HG03342 (cell line): ENCODE data around the gene TADA2B.

Source experiments
- ATAC-seq: cut with Tn5 transposase; IDR thresholded peaks from one replicate; pipeline ENCODE4 v1.9.1; 2021; ENCODE audit warnings: mild to moderate bottlenecking, moderate library complexity; ENCODE audit not compliant: unreplicated experiment

TADA2B gene

DNA sequence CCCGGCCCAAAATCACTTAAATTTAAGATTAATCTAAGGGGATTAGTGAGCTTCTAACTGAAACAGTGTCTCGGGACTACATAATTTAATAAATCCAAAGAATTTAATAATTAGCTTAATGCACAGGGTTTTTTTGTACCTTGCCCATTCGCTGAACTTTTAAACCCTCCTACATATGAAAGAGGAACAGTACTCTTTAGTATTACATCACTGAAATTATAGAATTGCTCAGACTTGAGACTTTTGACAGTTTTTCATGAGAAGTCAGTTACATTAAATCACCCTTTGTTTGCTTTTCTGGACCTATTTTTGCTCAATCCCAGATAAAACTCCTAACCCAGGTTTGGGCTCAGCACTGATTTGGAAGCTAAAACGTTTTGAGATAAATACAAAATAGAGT lies 2.4 kb upstream of the TADA2B start:
- no peak for ATAC-seq

DNA sequence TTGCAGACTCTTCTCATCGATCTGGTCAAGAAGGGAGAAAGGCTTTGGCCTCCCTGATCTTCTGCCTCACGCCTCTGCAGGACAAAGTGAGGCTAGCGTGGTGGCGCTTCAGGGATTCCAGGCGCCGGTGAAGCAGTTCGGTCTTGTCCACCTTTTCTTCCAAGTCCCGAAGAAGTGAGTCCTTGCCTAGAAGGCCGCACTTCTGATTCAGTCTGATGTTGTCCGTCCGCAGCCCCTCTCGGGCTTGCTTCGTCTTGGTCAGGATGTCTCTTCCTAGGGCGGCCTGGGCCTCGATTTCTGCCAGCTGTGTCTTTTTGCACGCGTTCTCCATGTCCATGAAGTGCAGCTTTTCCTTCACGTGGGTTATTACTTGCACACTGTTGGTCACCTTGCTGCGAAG lies 1.9 kb upstream of the TADA2B start:
- no peak for ATAC-seq

DNA sequence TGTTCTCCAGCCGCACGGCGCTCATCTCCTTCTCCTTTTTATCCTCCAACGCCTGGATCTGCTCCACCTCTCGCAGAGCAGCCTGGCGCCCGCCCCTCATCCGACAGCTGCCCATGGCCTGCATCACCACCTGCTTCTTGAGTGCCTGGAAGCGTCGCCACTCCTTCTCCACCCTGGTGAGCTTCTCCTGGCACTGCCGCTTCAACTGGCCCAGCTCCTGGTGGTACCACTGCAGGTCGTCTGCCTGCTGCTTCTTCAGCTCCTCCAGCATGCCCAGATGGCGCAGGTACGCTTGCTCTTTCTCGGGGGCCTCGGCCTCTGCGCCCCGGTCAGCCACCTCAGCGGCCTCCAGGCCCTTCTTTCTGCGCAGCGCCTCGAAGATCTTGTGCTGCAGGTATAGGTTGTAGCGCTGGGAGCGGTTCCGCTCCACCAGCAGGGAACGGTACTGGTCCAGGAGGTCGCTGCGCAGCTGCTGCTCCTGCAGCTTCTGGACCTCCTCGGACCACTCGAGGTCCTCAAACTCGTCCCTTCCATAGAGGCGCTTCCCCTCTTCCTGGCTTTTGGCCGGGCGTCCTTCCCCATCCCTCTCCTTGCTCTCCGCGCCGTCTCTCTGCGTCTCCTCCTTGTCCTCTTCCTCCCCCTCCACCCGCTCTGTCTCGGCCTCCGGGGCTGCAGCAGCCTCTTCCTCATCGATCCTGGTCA lies 1.2 kb upstream of the TADA2B start:
- ATAC-seq: no peak

DNA sequence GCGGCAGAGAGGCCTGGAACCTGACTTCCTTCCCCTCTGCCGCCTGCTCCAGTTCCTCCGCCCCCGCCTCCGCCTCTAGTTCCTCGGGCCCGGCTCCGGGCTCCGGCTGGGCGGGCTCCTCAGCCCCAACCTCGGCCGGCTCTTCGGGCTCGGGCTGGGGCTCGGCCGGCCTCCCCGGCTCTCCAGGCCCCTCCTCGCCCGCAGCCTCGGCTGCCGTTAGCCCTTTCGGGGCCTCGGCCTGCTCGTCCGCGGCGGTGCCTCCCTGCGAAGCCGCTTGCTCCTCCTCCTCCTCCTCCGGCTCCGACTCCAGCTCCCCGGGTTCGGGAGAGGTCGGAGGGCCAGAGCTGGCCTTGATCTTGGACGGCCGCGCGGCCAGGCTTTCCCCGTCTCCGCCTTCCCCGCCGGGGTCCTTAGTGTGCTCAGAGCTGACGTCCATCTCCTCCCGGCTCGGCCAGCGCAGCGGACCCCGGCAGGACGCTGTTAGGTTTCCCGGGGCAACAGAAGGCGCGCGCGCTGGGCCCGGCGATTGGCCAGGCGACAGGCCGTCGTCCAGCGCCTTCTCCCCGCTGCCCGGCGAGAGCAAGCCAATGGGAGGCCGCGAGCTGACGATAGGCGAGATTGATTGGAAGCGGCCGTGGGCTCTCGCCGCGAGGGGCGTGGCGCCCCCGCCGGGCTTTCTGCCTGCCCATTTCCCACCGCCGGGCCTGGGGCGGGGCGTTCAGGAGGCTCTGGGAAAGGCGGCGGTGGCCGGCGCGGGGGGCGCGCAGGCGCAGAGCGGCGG lies 479 bp upstream of the TADA2B start:
- peak; percentile 76 for ATAC-seq

DNA sequence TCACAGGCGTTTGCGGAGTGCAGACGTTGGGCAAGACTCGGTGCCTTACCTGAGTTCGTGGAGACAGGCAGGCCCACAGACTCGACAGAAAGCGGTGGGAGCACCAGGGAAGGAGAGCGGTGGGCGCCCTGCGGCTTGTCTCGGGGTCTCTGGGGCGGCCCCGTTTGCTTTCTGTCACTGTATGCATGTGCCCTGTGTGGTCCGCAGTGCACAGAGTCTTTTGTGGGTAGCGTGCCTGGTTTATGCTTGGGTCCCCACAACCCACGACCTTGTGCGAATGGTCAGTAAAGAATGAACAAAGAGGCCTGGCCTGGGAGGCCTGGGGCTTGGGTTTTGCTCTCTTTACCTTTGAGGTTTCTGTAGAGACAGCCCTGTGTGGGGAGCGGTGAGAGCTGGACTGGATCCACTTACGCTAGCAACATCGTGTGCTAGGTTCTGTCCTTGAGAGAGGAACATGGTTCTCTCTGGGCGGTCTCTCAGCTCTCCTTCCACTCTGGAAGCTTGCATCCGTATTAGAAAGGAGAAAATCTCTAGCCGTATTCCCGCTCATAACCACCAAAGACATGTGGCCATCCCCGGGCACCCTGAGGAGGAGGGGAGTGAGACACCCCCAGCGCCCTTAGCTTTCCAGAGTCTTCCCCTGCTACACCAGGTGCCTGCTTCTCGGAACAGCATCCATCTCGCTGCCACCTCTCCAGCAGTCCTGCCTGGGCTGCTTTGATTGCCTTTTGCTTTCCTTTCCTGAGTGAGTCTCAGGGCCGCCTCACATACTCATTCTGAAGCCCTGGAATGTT lies 1.2 kb downstream of the TADA2B start:
- ATAC-seq: no peak

DNA sequence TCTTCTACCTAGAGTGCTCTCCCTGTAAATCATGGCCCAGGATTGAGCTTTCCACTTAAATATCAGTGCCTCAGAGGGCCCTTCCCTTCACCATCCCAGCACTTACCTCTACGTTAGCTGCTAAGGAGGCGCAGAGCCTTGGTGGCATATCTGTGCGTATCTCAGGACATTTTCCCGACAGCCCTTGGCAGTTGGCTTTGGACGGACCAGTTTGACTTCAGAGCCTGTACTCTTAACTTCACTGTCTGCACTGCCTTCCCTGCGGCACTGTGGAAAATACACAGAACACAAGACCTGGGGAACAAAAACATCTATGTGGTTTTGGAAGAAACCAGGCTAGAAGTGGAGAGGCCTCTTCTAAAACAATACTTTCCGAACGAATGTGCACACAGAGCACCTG lies 2.4 kb downstream of the TADA2B start:
- no peak for ATAC-seq

DNA sequence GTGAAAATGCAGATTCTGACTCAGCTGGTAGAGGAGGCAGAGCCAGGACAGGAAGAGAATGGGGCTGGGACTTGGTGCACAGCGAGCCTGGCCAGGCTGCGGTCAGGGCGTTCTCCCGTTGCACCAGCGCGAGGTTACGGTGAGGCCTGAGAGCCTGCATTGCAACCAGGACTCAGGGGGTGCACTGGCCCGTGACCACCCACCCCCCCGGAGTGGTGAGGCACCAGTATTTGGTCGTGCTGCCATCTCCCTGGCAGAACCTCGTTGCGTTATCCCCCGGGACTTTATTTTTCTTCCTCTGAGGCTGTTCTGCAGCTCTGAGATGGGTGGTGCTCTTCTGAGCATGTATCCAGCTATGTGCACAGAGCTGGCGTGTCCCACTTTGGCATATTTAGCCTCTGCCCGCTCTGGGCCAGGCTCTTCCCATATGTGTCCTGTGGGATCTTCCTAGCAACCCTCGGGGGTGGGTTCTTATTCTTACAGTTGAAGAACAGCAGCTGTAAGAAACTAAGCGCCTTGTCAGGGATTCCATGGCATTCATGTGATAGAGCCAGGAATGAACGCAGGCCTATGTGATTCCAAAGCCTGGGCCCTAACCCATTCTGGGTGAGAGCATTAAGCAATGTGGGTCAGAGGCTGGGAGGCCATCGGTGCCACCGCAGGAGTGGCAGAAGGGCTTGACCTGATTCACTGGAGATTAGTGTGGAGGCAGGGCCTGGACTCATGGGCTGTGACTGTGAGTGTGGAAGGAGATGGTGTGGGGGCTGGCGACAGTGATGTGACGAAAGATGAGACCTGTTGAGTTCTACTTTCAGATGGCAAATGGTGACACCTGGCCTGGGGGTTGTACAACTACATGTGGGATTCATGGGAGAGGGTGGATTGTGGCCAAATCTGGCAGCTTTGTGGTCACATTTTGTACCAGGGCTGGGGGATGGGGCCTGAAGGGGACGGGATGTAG lies 3.1 kb downstream of the TADA2B start:
- peak; percentile 25 for ATAC-seq

DNA sequence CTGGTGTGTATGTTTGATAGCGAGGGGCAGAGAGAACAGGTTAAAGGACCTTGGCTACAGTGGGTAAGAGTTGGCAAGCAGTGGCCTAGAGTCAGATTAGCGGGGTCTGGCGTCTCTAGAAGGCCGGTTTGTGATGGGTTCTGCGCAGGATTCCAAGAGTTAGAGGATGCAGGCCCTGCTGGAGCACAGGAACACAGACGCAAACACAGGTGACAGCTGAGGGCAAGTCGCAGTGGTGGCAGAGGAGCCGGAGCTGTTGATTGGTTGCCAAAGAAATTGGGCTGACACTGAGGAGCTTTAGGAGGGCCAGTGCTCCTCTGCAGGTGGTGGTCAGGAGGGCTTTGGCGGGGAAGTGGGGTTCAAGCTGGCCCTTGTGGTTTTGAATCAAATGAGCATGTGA lies 3.8 kb downstream of the TADA2B start:
- no peak for ATAC-seq

DNA sequence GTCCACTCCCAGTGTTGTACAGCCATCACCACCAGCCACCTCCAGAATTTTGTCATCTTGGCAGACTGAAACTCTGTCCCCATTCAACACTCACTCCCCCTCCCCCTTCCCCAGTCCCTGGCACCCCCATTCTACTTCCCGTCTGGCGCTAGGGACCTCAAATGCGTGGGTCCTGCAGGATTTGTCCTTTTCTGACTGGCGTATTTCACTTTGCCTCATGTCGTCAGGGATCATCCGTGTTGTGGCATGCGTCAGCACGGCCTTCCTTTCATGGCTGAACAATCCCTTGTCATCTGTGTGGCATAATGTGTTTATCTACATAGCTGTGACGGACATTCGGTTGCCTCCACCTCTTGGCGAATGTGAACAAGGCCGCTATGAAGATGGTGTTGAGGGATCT lies 5.5 kb downstream of the TADA2B start:
- ATAC-seq: no peak

DNA sequence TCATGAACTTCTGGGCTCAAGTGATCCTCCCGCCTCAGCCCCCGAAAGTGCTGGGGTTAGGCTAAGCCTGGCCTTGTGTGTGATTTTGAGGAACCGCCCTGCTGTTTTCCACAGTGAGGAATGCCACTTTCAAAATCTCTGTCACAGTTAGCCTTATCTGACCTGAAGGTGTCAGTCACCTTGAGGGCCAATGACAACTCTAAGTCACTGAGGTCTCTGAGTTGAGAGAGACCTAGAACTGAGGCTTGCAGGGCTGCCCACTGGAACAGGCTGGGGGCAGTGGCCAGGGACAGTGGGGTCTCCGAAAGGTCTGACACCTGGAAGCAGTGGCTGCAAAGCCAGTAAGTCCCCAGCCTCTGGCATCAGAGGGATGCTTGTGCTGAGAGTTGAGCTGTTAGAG lies 6.1 kb downstream of the TADA2B start:
- ATAC-seq: no peak

DNA sequence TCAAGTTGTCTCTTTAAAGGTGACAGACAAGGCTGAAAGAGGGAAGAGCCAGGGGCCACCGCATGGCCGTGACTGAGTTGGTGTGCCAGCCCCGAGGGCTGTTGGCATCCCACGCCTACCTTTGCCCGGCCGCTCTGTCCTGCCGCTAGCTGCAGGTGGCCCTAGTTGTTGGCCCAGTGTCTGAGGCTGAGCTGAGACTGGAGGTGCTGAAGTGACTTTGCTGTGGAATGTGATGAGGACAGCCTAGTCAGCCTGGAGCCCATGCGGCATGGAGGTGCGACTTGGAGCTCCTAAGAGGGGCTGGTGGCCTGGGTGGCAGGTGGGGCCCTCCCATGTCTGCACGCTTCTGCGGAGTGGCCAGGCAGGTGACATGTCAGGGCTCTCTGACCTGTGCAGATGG lies 6.6 kb downstream of the TADA2B start:
- ATAC-seq: no peak

DNA sequence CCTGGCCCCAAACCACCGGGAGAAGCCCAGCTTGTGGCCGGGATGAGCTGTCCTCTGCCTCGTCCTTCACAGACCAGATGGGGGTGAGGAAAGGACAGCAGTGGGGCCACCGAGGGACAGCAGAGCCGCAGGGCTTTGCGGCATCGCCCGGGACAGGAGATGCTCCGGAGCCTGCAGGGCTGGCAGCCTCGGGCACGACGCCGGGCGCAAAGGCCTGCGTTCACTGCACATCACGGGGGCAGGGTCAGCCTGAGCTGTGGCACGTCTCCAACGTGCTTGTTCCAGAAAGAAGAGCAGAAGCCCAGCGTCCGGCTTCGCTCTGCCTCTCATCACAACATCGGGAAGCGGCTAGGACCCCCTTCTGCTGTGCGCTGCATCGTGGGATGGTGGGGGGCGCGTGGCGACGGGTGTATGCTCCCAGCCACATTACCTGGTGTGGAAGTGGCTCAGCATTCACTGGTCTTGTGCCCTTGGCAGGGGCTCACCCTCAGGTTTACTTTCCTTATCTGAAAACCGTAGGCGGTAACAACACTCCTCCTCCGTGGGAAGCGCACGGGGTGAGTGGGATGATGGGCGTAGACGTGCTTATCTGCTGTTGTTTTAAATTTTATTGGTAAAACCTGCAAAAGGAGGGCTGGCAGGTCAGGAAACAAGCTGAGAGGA lies 7.4 kb downstream of the TADA2B start:
- no peak for ATAC-seq

DNA sequence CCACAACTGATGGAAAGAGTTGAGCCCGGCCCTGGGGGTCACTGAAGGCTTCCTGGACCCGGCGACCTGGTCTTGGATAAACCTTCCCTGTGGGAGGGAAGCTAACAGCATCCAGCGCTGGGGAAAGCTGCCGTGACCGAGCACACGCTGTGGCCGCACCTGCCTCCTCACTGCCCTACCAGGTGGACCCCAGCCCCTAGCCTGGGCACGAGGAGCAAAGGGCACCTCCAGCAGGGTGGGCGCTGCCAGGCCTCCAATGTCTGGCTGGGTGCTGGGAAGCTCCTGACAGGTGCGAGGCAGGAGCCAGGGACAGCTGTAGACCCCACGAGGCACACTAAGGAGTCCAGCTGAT lies 7.9 kb downstream of the TADA2B start:
- no peak for ATAC-seq

DNA sequence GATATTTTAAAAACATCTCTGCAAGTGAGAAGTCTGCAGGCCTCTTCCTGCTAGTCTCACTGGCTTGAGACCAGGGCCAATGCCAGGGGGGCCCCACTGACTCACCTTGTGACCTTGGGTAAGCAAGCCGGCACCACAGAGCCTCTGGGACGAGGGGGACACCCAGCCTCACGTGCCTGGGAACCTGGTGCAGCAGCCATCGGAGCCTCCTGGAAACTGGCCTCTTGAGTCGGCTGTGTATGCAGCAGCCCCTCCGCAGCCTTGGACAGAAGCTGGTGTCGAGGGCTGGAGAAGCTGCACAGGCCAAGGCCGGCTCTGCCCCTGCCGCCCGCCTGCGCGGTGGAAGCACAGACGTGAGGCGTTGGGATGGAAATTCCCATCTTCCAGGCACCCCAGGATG lies 8.7 kb downstream of the TADA2B start:
- ATAC-seq: no peak

DNA sequence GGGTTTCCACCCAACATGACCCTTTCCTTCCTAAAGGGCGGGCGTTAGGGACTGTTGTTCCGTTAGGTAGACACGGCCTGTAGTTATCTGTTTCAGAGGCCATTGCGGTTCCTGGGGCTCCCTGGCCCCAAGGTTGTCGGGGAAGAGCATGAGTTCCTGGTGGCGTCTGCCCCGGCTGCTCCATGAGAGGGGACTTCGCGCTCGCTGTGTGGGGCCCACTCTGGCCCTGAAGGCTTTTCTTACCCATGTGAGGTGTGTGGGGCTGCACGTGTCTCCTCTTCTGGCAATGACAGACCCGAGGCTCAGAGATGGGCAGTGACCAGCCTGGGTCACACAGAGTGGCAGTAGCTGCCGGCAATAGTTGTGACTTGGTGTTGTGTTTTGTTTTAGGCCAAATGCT lies 9.1 kb downstream of the TADA2B start:
- ATAC-seq: no peak

DNA sequence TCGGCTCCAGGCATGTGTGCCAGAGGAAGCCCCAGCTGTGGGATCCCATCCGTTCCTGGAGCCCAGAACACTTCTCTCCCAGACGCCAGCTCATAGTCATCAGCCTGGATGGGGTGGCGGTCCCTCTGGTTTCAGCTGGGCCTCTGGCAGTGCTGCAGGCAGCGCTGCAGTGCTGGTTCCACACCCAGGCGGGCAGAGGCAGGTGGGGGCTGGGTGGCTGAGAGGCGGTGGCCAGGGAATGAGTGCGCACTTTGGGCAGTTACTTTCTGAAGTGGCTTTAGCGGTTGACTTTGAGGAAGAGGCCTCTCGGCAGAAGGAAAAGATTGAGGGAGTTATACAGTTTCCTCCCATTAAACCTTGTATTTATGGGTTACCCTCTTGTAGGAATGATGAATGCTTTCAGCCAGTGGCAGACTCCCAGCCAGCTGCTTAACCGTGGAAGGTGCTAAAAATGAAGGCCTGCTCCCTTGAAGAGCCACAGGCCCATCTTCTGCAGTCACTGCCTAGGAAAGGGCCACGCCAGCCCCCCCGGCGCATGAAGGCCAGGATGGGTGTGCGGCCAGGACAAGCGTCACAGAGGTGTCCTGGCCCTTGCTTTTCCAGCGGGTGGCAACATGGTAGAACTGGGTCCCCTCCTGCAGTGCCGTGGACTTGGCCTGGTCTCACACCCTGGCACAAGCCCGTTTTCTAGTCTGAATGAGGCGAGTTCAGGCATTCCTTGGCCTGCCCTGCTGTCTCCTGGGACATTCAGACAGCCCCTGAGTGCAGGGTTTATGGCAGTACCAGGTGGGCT lies 9.9 kb downstream of the TADA2B start:
- no peak for ATAC-seq

DNA sequence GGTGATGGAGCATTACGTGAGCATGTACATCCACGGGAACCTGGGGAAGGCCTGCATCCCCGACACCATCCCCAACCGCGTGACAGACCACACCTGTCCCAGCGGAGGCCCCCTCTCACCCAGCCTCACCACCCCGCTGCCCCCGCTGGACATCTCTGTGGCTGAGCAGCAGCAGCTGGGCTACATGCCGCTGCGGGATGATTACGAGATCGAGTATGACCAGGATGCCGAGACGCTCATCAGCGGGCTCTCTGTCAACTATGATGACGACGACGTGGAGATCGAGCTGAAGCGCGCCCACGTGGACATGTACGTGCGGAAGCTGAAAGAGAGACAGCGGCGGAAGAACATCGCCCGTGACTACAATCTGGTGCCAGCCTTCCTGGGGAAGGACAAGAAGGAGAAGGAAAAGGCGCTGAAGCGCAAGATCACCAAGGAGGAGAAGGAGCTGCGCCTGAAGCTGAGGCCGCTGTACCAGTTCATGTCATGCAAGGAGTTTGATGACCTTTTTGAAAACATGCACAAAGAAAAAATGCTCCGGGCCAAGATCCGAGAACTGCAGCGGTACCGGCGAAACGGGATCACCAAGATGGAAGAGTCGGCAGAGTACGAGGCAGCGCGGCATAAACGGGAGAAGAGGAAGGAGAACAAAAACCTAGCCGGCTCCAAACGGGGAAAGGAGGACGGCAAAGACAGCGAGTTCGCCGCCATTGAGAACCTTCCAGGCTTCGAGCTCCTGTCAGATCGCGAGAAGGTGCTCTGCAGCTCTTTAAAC lies 11.1 kb downstream of the TADA2B start:
- no peak for ATAC-seq

DNA sequence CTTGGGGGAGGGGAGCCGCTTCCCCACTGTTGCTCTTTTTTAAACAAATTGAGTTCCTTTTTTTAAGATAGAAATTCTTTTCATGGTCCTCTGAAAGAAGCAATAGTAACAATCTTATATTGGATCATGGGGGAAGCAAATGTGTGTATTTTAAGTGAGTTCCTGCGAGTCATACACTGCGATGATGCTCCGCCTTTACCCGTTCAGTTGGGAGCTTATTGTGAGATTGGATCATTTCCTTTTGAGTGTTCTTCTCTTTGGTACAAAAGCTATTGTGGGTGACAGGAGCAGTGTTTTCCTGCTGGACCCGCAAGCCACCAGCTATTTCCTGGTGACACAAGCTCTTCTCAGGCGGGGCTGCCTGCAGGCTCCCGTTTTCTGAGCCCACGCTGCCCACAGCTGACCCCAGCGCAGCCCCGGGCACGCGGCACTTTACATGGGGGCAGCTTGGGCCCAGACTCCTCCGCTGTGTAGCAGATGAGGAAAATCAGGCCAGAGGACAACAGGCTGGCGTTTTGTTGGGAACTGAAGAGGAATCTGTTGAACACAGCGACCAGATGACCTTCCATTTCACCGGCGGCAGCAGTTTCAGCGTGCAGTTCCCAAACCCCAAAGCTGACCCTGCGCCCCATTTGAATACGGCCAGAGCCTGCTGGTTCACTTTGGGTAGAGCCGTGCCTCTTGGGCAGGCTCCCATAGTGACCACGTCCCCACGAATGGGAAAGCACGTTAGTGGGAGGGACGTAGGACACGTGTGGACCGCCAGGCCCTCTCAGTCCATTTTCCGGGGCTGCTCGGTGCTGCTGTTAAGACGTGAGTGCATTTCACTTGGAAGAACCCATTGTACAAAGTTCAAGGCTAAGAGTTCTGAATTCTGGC lies 12.2 kb downstream of the TADA2B start:
- no peak for ATAC-seq
